ENCODE data around the gene BEAN1.
A peak's percentile ranks its signal among the peaks of the same experiment; 100 is the strongest.

BEAN1 gene

GRCh38 chr16:66395806-66396555 lies 31.1 kb upstream of the BEAN1 start:
- DNase-seq, result no peak

DNA sequence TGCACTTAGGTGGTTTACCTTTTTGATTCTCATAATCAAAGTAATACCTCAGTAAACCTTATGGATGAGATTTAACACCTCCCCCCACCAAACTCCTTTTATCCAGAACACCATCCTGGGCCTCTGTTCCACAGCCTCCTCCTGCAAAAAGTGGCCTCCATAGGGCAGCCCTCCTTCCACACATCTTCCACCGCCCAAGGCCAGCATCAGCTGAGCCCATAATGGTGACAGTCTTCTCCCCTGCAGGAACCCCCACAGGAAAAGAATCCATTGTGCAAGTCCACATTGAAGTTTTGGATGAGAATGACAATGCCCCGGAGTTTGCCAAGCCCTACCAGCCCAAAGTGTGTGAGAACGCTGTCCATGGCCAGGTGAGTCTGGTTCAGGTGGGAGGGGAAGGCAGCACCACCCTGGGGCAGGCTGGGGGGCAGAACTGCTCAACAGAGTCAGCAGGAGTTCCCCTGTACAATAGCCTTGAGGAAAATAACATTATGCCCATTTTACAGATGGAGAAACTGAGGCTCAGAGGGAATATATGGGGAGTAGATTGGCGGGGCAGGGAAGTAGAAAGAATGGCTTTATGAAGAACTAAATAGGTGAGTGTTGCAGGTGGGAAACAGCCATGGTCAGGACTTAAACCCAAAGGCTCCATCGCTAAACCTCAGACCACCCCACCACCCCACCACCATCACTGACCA lies 29.2 kb upstream of the BEAN1 start:
- DNase-seq, result no peak

GRCh38 chr16:66399031-66399430 lies 28.1 kb upstream of the BEAN1 start:
- no peak for DNase-seq

- DNase-seq, result no peak
Measured at GRCh38 chr16:66399930-66400329, 27.2 kb upstream of the BEAN1 start.

- no peak for DNase-seq
Measured at GRCh38 chr16:66400503-66401380, 26.4 kb upstream of the BEAN1 start.

DNA sequence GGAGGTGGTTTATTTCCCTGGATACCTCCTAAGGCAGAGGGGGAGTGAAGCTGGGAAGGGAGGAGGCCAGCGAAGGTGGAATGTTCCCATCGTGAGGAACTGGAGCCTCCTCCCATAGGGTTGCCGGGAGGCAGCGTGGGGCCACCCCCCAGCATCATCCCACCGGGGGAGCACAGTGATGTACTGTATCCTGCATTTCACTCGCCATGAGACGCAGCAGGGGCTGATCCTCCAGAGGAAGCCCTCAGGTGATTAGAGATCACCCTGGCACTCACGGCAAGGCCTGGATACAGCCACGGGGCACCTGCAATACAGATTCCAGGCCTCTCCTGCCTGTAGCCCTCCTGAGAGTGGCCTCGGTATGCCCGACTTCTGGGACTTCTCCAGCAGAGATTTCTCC lies 25.5 kb upstream of the BEAN1 start:
- DNase-seq, result no peak

- no peak for DNase-seq
Measured at GRCh38 chr16:66402166-66402565, 24.9 kb upstream of the BEAN1 start.

DNA sequence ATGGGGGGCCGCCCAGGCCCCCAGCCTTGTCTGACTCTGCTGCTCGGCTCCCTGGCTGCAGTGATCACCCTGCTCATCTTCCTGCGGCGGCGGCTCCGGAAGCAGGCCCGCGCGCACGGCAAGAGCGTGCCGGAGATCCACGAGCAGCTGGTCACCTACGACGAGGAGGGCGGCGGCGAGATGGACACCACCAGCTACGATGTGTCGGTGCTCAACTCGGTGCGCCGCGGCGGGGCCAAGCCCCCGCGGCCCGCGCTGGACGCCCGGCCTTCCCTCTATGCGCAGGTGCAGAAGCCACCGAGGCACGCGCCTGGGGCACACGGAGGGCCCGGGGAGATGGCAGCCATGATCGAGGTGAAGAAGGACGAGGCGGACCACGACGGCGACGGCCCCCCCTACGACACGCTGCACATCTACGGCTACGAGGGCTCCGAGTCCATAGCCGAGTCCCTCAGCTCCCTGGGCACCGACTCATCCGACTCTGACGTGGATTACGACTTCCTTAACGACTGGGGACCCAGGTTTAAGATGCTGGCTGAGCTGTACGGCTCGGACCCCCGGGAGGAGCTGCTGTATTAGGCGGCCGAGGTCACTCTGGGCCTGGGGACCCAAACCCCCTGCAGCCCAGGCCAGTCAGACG lies 24.4 kb upstream of the BEAN1 start:
- DNase-seq, result no peak

DNA sequence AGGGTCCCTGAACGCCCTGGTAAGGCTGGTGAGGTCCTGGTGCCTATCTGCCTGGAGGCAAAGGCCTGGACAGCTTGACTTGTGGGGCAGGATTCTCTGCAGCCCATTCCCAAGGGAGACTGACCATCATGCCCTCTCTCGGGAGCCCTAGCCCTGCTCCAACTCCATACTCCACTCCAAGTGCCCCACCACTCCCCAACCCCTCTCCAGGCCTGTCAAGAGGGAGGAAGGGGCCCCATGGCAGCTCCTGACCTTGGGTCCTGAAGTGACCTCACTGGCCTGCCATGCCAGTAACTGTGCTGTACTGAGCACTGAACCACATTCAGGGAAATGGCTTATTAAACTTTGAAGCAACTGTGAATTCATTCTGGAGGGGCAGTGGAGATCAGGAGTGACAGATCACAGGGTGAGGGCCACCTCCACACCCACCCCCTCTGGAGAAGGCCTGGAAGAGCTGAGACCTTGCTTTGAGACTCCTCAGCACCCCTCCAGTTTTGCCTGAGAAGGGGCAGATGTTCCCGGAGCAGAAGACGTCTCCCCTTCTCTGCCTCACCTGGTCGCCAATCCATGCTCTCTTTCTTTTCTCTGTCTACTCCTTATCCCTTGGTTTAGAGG lies 23.5 kb upstream of the BEAN1 start:
- no peak for DNase-seq

GRCh38 chr16:66405057-66405783 lies 21.9 kb upstream of the BEAN1 start:
- DNase-seq, result no peak

GRCh38 chr16:66406534-66407221 lies 20.4 kb upstream of the BEAN1 start:
- DNase-seq, result peak; percentile 78 to 93 (median 90)

DNA sequence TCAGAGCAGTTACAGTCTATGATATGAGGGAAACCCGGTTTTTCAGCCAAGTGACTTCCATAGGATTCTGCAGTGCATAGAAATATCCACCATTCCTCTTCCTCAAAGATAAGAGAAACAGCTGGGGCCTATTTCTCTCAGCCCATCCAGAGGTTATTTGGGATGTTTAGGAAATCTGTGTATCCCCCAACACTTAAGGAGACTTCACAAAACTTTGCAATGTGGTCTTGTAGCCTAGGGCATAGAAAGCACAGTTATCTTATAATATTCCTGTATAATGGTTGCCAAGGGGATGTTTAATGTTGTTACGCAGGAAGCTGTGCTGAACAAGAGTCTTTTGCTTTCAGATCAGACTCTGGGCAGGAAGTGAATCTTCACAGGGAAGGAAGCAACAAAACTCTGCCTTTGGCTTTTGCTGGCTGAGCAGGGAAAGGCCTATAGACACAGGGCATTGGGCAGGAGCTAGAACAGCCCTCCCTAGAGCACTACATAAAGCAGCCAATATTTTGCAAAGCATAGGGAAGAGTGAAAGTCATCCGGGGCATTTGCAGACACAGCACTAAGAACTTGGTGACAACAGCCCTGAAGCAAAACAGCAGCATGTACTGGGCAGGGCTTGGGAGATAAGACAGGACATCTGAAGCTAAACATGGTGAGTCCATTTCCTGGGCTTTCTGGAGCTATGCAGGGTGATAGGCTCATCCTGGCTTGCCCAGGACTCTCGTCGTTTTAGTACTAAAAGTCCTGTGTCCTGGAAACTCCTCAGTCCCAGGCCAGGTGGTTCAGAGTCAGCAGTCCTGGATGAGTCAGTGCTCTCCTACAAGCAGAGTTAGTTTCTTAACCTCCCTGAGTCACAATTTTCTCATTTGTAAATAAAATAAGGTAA lies 18.7 kb upstream of the BEAN1 start:
- DNase-seq, result peak; percentile 54 to 80 (median 74)

DNA sequence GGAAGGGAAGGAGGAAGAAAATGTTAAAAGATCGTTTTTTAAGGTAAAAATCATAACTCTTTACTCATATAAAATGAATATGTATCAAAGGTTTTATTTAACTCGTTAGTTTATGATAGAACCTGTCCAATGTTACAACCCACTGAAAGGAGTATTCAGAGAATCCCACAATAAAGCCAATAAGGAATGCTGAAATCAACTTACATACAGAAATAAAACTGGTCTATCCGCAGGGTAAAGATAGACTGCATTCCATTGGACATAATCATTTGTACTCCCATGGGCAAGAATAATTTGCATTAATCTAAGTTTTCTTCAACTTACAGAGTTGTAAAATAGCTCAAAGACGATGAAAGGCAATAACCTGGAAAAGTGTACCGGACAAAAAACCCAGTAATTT lies 17.9 kb upstream of the BEAN1 start:
- DNase-seq, result no peak

- no peak for DNase-seq
Measured at GRCh38 chr16:66412182-66412581, 14.9 kb upstream of the BEAN1 start.

GRCh38 chr16:66414891-66415290 lies 12.2 kb upstream of the BEAN1 start:
- no peak for DNase-seq

- DNase-seq, result no peak
Measured at GRCh38 chr16:66416136-66416535, 11.0 kb upstream of the BEAN1 start.

DNA sequence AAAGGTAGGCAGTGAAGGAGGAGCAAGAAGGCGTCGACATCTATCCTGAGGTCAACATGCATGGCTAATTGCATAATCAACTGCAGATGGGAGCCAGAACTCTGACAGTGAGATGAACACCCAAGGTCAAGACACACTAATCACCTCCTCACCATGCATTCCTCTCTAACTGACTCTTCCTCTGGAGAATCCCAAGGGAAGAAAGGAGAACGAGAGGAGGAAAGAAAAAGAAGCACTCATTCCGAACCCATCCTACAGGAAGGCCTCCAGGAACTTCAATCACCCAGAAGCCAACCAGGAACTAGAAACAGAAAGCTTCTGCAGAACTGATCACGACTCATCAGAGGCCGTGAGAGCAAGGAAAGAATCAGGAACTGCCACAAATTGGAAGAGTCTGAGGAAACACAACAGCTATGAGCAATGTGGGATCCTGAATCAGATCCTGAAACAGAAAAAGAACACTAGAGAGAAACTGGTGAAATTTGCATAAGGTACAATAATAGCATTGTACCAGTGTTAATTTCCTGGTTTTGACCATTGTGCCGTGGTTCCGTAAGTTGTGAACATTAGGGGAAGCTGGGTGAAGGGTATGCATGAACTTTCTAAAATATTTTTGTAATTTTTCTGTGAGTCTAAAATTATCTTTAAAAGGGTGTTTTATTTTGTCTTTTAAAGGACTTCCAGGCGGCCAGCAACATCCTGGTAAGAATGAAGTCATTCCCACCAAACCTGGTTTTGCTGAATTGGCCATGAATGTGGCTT lies 10.0 kb upstream of the BEAN1 start:
- DNase-seq, result peak; percentile 52 to 82 (median 69)

- peak; percentile 14 to 62 (median 59) for DNase-seq
Measured at GRCh38 chr16:66418165-66418962, 8.7 kb upstream of the BEAN1 start.
